ENCODE data around the gene MAGI2. TPM values are rescaled to one million over a fixed set of nuclear protein-coding genes. Genes with fewer than 3 reads are reported as not detected.

MAGI2 gene
- total and polyA plus RNA-seq, 2 of the 13 experiments (the other 11 are each of a cell fraction or from before 2014, with no cell fraction given), result 1.5 to 3.8 TPM

GRCh38 chr7:78167860-78168259, 1285.6 kb downstream of the MAGI2 start:
- no peaks in the 10 kb centered on the region for H3K9me3 ChIP-seq (ENCODE audit: low read length)
- H3K27me3 ChIP-seq (ENCODE audit: control insufficient read depth in 1 of 2, insufficient read depth in 2 of 2, low read length in 2 of 2), result no peaks in the 10 kb centered on the region
- H3K27ac ChIP-seq (ENCODE audit: extremely low read length, insufficient read depth, low read length), result no peak overlapping the region
- no peak overlapping the region for H2AFZ ChIP-seq (ENCODE audit: low read length)
- in situ Hi-C loops (cut with HindIII; ENCODE audit: extremely low pct_ligation_motif_present, low pct_unique_long_range_greater_than_20kb) (no loop called here), intact Hi-C loops (cut with micrococcal nuclease; ENCODE audit: unreplicated experiment) (no loop called here)
- FAIRE-seq (no peak), ATAC-seq (no peak), DNase-seq (ENCODE audit: low spot score) (no peak)
- no peak overlapping the region for H3K9ac ChIP-seq (ENCODE audit: insufficient read depth, low read depth, low read length)
- H3K4me2 ChIP-seq (ENCODE audit: low read depth, low read length), result no peak overlapping the region
- no peaks in the 10 kb centered on the region for H3K36me3 ChIP-seq (replicated peaks in 1 of 2; ENCODE audit: control insufficient read depth in 1 of 2, insufficient read depth in 2 of 2, low read length in 2 of 2)
- H4K20me1 ChIP-seq (ENCODE audit: insufficient read depth, low read length), result no peaks in the 10 kb centered on the region
- TF ChIP-seq ZNF513 (CRISPR knock-in tag; conservative IDR thresholded peaks at IDR 0.05) (no peak), HCFC1 (IDR thresholded peaks at IDR 0.05; ENCODE audit: low read depth, low read length) (no peak), POLR2A (IDR thresholded peaks at IDR 0.05; ENCODE audit: insufficient read depth in 1 of 2, low read depth in 2 of 2, low read length in 2 of 2) (no peak)
- POLR2A ChIA-PET, result no interaction called here
- H3K4me3 ChIP-seq (replicated peaks in 1 of 3; ENCODE audit: insufficient read depth in 1 of 3, low read depth in 2 of 3, low read length in 3 of 3), result no peak overlapping the region
- CTCF ChIA-PET (ENCODE audit: low intra/inter-chr PET ratio, low total read pairs), result no interaction called here
- H3K79me2 ChIP-seq (ENCODE audit: insufficient read depth, low read length), result no peaks in the 10 kb centered on the region
- WGBS (ENCODE audit: low lambda C conversion rate), result 61% methylated on average over 12 of the region's 12 CpGs
- H3K4me1 ChIP-seq (ENCODE audit: insufficient read depth, low read length), result no peaks in the 10 kb centered on the region
- BruUV-seq (replicated peaks), result no TSS peak

- FAIRE-seq (no peak), DNase-seq (ENCODE audit: low spot score) (no peak), ATAC-seq (no peak)
- intact Hi-C loops (cut with micrococcal nuclease; ENCODE audit: unreplicated experiment) (no loop called here), in situ Hi-C loops (cut with HindIII; ENCODE audit: extremely low pct_ligation_motif_present, low pct_unique_long_range_greater_than_20kb) (no loop called here)
- H4K20me1 ChIP-seq (ENCODE audit: insufficient read depth, low read length), result no peaks in the 10 kb centered on the region
- no peak overlapping the region for H3K4me2 ChIP-seq (ENCODE audit: low read depth, low read length)
- 42% methylated on average over 3 of the region's 3 CpGs for WGBS (ENCODE audit: low lambda C conversion rate)
- H2AFZ ChIP-seq (ENCODE audit: low read length), result no peak overlapping the region
- H3K9ac ChIP-seq (ENCODE audit: insufficient read depth, low read depth, low read length), result no peak overlapping the region
- H3K36me3 ChIP-seq (replicated peaks in 1 of 2; ENCODE audit: control insufficient read depth in 1 of 2, insufficient read depth in 2 of 2, low read length in 2 of 2), result no peaks in the 10 kb centered on the region
- BruUV-seq (replicated peaks), result no TSS peak
- CTCF ChIA-PET (ENCODE audit: low intra/inter-chr PET ratio, low total read pairs), result no interaction called here
- H3K4me3 ChIP-seq (replicated peaks in 1 of 3; ENCODE audit: insufficient read depth in 1 of 3, low read depth in 2 of 3, low read length in 3 of 3), result no peak overlapping the region
- H3K79me2 ChIP-seq (ENCODE audit: insufficient read depth, low read length), result no peaks in the 10 kb centered on the region
- H3K27me3 ChIP-seq (ENCODE audit: control insufficient read depth in 1 of 2, insufficient read depth in 2 of 2, low read length in 2 of 2), result no peaks in the 10 kb centered on the region
- POLR2A ChIA-PET, result no interaction called here
- no peaks in the 10 kb centered on the region for H3K4me1 ChIP-seq (ENCODE audit: insufficient read depth, low read length)
- no peak overlapping the region for H3K27ac ChIP-seq (ENCODE audit: extremely low read length, insufficient read depth, low read length)
- H3K9me3 ChIP-seq (ENCODE audit: low read length), result no peaks in the 10 kb centered on the region
- TF ChIP-seq JUNB (CRISPR knock-in tag; IDR thresholded peaks at IDR 0.05; ENCODE audit: borderline replicate concordance) (no peak), POLR2A (IDR thresholded peaks at IDR 0.05; ENCODE audit: insufficient read depth in 1 of 2, low read depth in 2 of 2, low read length in 2 of 2) (no peak), ZNF839 (CRISPR knock-in tag; IDR thresholded peaks at IDR 0.05; ENCODE audit: borderline replicate concordance) (no peak), UBTF (CRISPR knock-in tag; IDR thresholded peaks at IDR 0.05) (no peak), ZNF879 (CRISPR knock-in tag; IDR thresholded peaks at IDR 0.05) (no peak), KMT2A (CRISPR knock-in tag; IDR thresholded peaks at IDR 0.05) (no peak), ZNF24 (IDR thresholded peaks at IDR 0.05) (no peak), STAG1 (CRISPR knock-in tag; IDR thresholded peaks at IDR 0.05) (no peak), PAXIP1 (CRISPR knock-in tag; conservative IDR thresholded peaks at IDR 0.05) (no peak), ZNF644 (CRISPR knock-in tag; IDR thresholded peaks at IDR 0.05; ENCODE audit: low read depth) (no peak), BCL6 (CRISPR knock-in tag; IDR thresholded peaks at IDR 0.05) (no peak), KDM3A (CRISPR knock-in tag; IDR thresholded peaks at IDR 0.05; ENCODE audit: low read depth) (no peak)
These were observed 1287.6 kb downstream of the MAGI2 start for GRCh38 chr7:78165854-78166253.
